SK-N-SH (cell line): ENCODE data around the gene TBL1X. TPM values are rescaled to one million over a fixed set of nuclear protein-coding genes. Genes with fewer than 3 reads are reported as not detected.

Experiments
- CTCF ChIA-PET: fragments of 300-600, 350-600 bp; formaldehyde crosslinking; extraction: SDS; loops from one replicate; lab custom pipeline; 2021; lab: Yijun Ruan, JAX
- POLR2A ChIA-PET: fragments of 350-600 bp; sonication (Branson Sonifier 250); formaldehyde crosslinking; extraction: SDS; loops from one replicate; lab custom pipeline; 2020; ENCODE audit warnings: antibody characterized with exemption, inconsistent platforms; lab: Yijun Ruan, JAX
- DNase-seq: peaks from one replicate; pipeline ENCODE4 v3.0.0; 2012
- H2AFZ ChIP-seq: fragments of 200-600 bp; sonication (generic); 2 replicates; pipeline ENCODE4 v1.8.1; 2016; ENCODE audit warnings: antibody characterized with exemption, mild to moderate bottlenecking, low read depth
- H3F3A ChIP-seq: fragments of 200-600 bp; sonication (generic); replicated peaks from 2 replicates; pipeline ENCODE3; 2016; ENCODE audit warnings: antibody characterized with exemption, mild to moderate bottlenecking; ENCODE audit not compliant: insufficient read depth
- H3K27ac ChIP-seq, 2 experiments: fragments of 200-500 bp in 1 of 2; fragments of 200-600 bp in 1 of 2; sonication (Bioruptor generic) in 1 of 2; sonication (generic), shearing (Covaris generic) in 1 of 2; 2 replicates each; pipeline versions ENCODE4 v1.5.1 to v1.6.1; 2014 to 2016; ENCODE audit warnings: low read depth in 2 of 2, inconsistent platforms in 1 of 2, low read length in 1 of 2, mild to moderate bottlenecking in 1 of 2, mixed read lengths in 1 of 2
- H3K27me3 ChIP-seq: fragments of 200-600 bp; sonication (generic), shearing (Covaris generic); 2 replicates; pipeline ENCODE4 v1.6.1; 2016; ENCODE audit warnings: mixed run types; ENCODE audit not compliant: insufficient read depth
- H3K36me3 ChIP-seq, 2 experiments: fragments of 200-500 bp in 1 of 2; fragments of 200-600 bp in 1 of 2; sonication (Bioruptor generic) in 1 of 2; sonication (generic) in 1 of 2; replicated peaks in 1 of 2; 2 replicates each; pipeline versions ENCODE3 to v1.5.1; 2014 to 2016; ENCODE audit warnings: low read length in 1 of 2, mild to moderate bottlenecking in 1 of 2; ENCODE audit not compliant: insufficient read depth in 2 of 2, control insufficient read depth in 1 of 2
- H3K4me1 ChIP-seq, 2 experiments: fragments of 200-500 bp in 1 of 2; fragments of 200-600 bp in 1 of 2; sonication (Bioruptor generic) in 1 of 2; sonication (generic), shearing (Covaris generic) in 1 of 2; 2 replicates each; pipeline versions ENCODE4 v1.5.1 to v1.6.1; 2014 to 2016; ENCODE audit warnings: low read depth in 1 of 2, low read length in 1 of 2, mixed run types in 1 of 2; ENCODE audit not compliant: insufficient read depth in 2 of 2, control insufficient read depth in 1 of 2
- H3K4me2 ChIP-seq: fragments of 200-600 bp; sonication (generic), shearing (Covaris generic); 2 replicates; pipeline ENCODE4 v1.6.1; 2017; ENCODE audit warnings: mixed run types
- H3K4me3 ChIP-seq, 2 experiments: fragments of 200-500 bp in 1 of 2; fragments of 200-600 bp in 1 of 2; sonication (Bioruptor generic) in 1 of 2; sonication (generic), shearing (Covaris generic) in 1 of 2; 2 replicates each; pipeline versions ENCODE4 v1.5.1 to v1.8.1; 2014 to 2016; ENCODE audit warnings: low read depth in 2 of 2, inconsistent platforms in 1 of 2, low read length in 1 of 2, mild to moderate bottlenecking in 1 of 2, mixed read lengths in 1 of 2, moderate library complexity in 1 of 2
- H3K79me2 ChIP-seq: fragments of 200-600 bp; sonication (generic); 2 replicates; pipeline ENCODE4 v1.8.1; 2017; ENCODE audit warnings: mild to moderate bottlenecking; ENCODE audit not compliant: insufficient read depth
- H3K9ac ChIP-seq: fragments of 200-600 bp; sonication (generic); 2 replicates; pipeline ENCODE4 v1.6.1; 2017; ENCODE audit warnings: mixed run types
- H3K9me2 ChIP-seq: fragments of 200-600 bp; sonication (generic); 2 replicates; pipeline ENCODE4 v1.6.1; 2017; ENCODE audit warnings: mixed run types
- H3K9me3 ChIP-seq: fragments of 200-600 bp; sonication (generic); 2 replicates; pipeline ENCODE4 v1.6.1; 2017; ENCODE audit warnings: mixed run types, mild to moderate bottlenecking, moderate library complexity
- H4K20me1 ChIP-seq: fragments of 200-600 bp; sonication (generic); 2 replicates; pipeline ENCODE4 v1.6.1; 2017; ENCODE audit warnings: mild to moderate bottlenecking, mixed run types; ENCODE audit not compliant: insufficient read depth
- CHD2 ChIP-seq: fragments of 150-350 bp; IDR thresholded peaks from 2 replicates; pipeline ENCODE4 v1.6.1; 2018; ENCODE audit warnings: low read length; ENCODE audit not compliant: partially characterized antibody
- FOXJ3 ChIP-seq: sonication (generic); formaldehyde crosslinking; IDR thresholded peaks from 2 replicates; pipeline ENCODE4 v1.5.1; 2020; ENCODE audit warnings: mild to moderate bottlenecking, missing genetic modification reagents
- FOXM1 ChIP-seq: IDR thresholded peaks from 2 replicates; pipeline ENCODE4 v1.4.0; 2012; ENCODE audit warnings: low read depth, mild to moderate bottlenecking
- GABPA ChIP-seq: IDR thresholded peaks from 2 replicates; pipeline ENCODE4 v1.4.0; 2012; ENCODE audit warnings: low read depth, mild to moderate bottlenecking
- GATA2 ChIP-seq: sonication (generic); formaldehyde crosslinking; IDR thresholded peaks from 2 replicates; pipeline ENCODE4 v1.5.0; 2020; ENCODE audit warnings: mild to moderate bottlenecking, missing genetic modification reagents
- JUND ChIP-seq: IDR thresholded peaks from 2 replicates; pipeline ENCODE4 v1.4.0; 2012
- MXI1 ChIP-seq: IDR thresholded peaks from 2 replicates; pipeline ENCODE4 v1.6.1; 2012; ENCODE audit warnings: mild to moderate bottlenecking, low read depth, low read length, improper control_type of control experiment
- POLR2AphosphoS5 ChIP-seq: IDR thresholded peaks from 2 replicates; pipeline ENCODE4 v1.6.1; 2012; ENCODE audit warnings: low read depth, low read length
- RFX5 ChIP-seq: IDR thresholded peaks from 2 replicates; pipeline ENCODE4 v1.6.1; 2012; ENCODE audit warnings: mild to moderate bottlenecking, improper control_type of control experiment, low read length
- RXRA ChIP-seq: IDR thresholded peaks from 2 replicates; pipeline ENCODE4 v1.4.0; 2012; ENCODE audit warnings: low read depth, mild to moderate bottlenecking, borderline replicate concordance
- SMC3 ChIP-seq: IDR thresholded peaks from 2 replicates; pipeline ENCODE4 v1.6.1; 2012; ENCODE audit warnings: low read depth, low read length, improper control_type of control experiment
- TAF1 ChIP-seq: IDR thresholded peaks from 2 replicates; pipeline ENCODE4 v1.6.1; 2012; ENCODE audit warnings: low read depth, mild to moderate bottlenecking, low read length, moderate library complexity, borderline replicate concordance
- TCF12 ChIP-seq: IDR thresholded peaks from 2 replicates; pipeline ENCODE4 v1.4.0; 2012
- USF1 ChIP-seq: IDR thresholded peaks from 2 replicates; pipeline ENCODE4 v1.4.0; 2012; ENCODE audit warnings: low read depth, borderline replicate concordance
- YY1 ChIP-seq: IDR thresholded peaks from 2 replicates; pipeline ENCODE4 v1.4.0; 2012; ENCODE audit warnings: low read depth, mild to moderate bottlenecking
- polyA plus RNA-seq, 3 experiments: library from polyadenylated mRNA; depleted of rRNA; stranded (reverse); fragments of >200 nt; gene quantifications; 2 replicates each; pipeline ENCODE4 v1.2.3, GENCODE V29; 2012
- TF ChIP-seq, protein P1 (sequence below): IDR thresholded peaks from 2 replicates; pipeline ENCODE4; 2012
- TF ChIP-seq, protein P2 (sequence below): IDR thresholded peaks from 2 replicates; pipeline ENCODE4 v1.4.0; 2012; ENCODE audit warnings: low read depth, borderline replicate concordance
- TF ChIP-seq, protein P3 (sequence below): fragments of 200-600 bp; sonication (generic); IDR thresholded peaks from 2 replicates; pipeline ENCODE4 v1.6.1; 2017; ENCODE audit warnings: antibody characterized with exemption, mild to moderate bottlenecking, moderate library complexity

TBL1X gene
- polyA plus RNA-seq, 1 of the 3 experiments (the other 2 are of a cell fraction): 10.6 TPM

DNA sequence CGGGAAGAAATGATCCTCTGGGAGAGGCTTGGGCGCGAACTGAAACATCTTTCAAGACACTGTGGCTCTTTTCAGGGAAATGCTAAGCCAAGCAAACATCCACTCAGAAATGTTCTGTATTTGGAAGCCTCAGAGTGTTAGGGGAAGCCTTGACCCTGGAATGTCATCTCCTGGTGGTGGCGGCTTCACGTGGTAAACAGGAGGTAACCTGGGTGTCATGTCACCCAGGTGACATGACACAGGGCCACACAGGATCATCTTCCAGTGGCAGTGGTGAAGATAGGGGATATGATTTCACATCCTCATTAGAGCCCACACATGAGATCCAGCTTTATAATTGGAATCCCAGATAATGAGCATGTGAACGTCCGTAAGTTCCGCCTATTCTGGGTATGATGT, 140.0 kb downstream of the TBL1X start (continued):
- TF ChIP-seq, protein P1, sequence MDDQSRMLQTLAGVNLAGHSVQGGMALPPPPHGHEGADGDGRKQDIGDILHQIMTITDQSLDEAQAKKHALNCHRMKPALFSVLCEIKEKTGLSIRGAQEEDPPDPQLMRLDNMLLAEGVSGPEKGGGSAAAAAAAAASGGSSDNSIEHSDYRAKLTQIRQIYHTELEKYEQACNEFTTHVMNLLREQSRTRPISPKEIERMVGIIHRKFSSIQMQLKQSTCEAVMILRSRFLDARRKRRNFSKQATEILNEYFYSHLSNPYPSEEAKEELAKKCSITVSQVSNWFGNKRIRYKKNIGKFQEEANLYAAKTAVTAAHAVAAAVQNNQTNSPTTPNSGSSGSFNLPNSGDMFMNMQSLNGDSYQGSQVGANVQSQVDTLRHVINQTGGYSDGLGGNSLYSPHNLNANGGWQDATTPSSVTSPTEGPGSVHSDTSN: no peak
- no peak for TF ChIP-seq FOXJ3
- TF ChIP-seq MXI1: no peak
- no peak for TF ChIP-seq CHD2
- no peak for TF ChIP-seq FOXM1

- Histone ChIP-seq H3K4me1 (no peaks in the 10 kb centered on the region; a peak in 1 of 4 replicates), H2AFZ (no peak overlapping the region), H3K79me2 (no peaks in the 10 kb centered on the region), H3K9ac (no peak overlapping the region), H3K9me2 (no peaks in the 10 kb centered on the region), H3K4me2 (no peak overlapping the region), H3K4me3 (no peak overlapping the region), H3K36me3 (no peaks in the 10 kb centered on the region), H3K27me3 (no peaks in the 10 kb centered on the region; the same call in 1 of the 2 replicates), H3F3A (no peaks in the 10 kb centered on the region), H3K9me3 (no peaks in the 10 kb centered on the region), H4K20me1 (no peaks in the 10 kb centered on the region), H3K27ac (no peak overlapping the region)
- ChIA-PET CTCF (interaction anchor here (0.6 kb wide), 1 partner anchor 1005 kb away, joined by 3 read pairs; no protein-coding TSS in a partner anchor), POLR2A (no interaction called here)
- DNase-seq: no peak
- TF ChIP-seq RXRA: no peak
- no peak for TF ChIP-seq YY1
- TF ChIP-seq USF1: no peak
- TF ChIP-seq SMC3: no peak
- no peak for TF ChIP-seq GATA2 (CRISPR knock-in tag)
- no peak for TF ChIP-seq CHD2
- no peak for TF ChIP-seq FOXM1
- no peak for TF ChIP-seq FOXJ3
- TF ChIP-seq RFX5: no peak
- TF ChIP-seq GABPA: no peak
- TF ChIP-seq, protein P2, sequence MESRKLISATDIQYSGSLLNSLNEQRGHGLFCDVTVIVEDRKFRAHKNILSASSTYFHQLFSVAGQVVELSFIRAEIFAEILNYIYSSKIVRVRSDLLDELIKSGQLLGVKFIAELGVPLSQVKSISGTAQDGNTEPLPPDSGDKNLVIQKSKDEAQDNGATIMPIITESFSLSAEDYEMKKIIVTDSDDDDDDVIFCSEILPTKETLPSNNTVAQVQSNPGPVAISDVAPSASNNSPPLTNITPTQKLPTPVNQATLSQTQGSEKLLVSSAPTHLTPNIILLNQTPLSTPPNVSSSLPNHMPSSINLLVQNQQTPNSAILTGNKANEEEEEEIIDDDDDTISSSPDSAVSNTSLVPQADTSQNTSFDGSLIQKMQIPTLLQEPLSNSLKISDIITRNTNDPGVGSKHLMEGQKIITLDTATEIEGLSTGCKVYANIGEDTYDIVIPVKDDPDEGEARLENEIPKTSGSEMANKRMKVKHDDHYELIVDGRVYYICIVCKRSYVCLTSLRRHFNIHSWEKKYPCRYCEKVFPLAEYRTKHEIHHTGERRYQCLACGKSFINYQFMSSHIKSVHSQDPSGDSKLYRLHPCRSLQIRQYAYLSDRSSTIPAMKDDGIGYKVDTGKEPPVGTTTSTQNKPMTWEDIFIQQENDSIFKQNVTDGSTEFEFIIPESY: no peak
- TF ChIP-seq TCF12: no peak
- TF ChIP-seq JUND: no peak
- no peak for TF ChIP-seq POLR2AphosphoS5
- TF ChIP-seq, protein P3, sequence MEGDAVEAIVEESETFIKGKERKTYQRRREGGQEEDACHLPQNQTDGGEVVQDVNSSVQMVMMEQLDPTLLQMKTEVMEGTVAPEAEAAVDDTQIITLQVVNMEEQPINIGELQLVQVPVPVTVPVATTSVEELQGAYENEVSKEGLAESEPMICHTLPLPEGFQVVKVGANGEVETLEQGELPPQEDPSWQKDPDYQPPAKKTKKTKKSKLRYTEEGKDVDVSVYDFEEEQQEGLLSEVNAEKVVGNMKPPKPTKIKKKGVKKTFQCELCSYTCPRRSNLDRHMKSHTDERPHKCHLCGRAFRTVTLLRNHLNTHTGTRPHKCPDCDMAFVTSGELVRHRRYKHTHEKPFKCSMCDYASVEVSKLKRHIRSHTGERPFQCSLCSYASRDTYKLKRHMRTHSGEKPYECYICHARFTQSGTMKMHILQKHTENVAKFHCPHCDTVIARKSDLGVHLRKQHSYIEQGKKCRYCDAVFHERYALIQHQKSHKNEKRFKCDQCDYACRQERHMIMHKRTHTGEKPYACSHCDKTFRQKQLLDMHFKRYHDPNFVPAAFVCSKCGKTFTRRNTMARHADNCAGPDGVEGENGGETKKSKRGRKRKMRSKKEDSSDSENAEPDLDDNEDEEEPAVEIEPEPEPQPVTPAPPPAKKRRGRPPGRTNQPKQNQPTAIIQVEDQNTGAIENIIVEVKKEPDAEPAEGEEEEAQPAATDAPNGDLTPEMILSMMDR: no peak
- no peak for TF ChIP-seq TAF1
Observed at GRCh38 chrX:9605484-9605883, 140.6 kb downstream of the TBL1X start.
